Stimulated activated CD8-positive, alpha-beta memory T cell treated with anti-CD3 and anti-CD28 coated beads, Interleukin-12 subunit alpha, Interleukin-12 subunit beta, amount 100 ng/mL, for 24 hours (primary cell): ENCODE data around the gene ANKS1A.

Experiments
- DNase-seq: peaks from one replicate; pipeline ENCODE4 v3.0.0-alpha.2; 2020; ENCODE audit errors: extremely low read depth

ANKS1A gene

DNA sequence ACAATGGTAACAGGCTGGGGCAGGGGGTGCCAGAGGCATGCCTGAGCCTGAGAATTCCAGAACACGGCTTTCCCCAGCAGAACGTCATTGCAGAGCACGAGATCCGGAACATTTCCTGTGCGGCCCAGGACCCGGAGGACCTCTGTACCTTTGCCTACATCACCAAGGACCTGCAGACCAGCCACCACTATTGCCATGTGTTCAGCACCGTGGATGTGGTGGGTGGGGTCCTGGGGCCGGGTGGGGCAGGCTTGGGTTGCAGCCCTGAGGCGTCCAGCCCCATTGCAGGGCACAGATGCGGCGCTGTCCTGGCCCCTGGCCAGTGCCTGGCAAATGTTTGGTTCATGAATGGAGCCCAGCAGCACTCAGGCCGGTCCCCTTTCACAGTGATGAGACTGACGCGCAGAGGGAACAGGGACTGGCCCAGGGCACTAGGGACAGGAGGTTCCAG lies 195.0 kb downstream of the ANKS1A start:
- no peak for DNase-seq

DNA sequence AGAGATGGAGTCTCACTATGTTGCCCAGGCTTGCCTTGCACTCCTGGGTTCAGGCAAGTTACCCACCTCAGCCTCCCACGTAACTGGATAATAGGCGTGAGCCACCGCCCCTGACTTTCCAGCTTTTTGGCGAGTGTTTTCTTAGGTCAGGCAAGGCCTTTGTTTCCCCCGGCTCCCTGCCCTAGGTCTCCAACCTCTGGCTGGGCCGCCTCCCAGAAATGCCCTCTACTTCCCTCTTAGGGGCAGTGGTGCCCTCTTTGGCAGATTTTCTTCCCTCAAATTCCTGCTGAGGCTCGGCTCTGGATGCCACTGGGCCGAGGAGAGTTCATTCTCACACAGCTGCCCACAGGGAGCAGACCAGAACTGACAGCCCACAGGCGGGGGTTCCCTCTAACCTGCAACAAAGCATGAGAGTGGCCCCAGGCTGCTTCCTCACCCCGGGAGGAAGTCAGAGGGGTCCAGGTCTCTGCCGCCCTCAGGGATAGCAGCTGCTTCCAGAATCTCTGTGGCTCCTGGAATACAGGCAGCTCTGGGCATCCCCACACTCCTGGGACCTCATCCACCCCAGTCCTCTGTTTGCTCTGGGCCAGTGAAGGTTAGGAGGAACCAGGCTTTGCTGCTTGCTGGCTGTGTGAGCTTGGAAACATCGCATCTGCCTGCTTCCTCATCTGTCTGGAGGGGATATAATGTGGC lies 195.6 kb downstream of the ANKS1A start:
- DNase-seq = no peak

DNA sequence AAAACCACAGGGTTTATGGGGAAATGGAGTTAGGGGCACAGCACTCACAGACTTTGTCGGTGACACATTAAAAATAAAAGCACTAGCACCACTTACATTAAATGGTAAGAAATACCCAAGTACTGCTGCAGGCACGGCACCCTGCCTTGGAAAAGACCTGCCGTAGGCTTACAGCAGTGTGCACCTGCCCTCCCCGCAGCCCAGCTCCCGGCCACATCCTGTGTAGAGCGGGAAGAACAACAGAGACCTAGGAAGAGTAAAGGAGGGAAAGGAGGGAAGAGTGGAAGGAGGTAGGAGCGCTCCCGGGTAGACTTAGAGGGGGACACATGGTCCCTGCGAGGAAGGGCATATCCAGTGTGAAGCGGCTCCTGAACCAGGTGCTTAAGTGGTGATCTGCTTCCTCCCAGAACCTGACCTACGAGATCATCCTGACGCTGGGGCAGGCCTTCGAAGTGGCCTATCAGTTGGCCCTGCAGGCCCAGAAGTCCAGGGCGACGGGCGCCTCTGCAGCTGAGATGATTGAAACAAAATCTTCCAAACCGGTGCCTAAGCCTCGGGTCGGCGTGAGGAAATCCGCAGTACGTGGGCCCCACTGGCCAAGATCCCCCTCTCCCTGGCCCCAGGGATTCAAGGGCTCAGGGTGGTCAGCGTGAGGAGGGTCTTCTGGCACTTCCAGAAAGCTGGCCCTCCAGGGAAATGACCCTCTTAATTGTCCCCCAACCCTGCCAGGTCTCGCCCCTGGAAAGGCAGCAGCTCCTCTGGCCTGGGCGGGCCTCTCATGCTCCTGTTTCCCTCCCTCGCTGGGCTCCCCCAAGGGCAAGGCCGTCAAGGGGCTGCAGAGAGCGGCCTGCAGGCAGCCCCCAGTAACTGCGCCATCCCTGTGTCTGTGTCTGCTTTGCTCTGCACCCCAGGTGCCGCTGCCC lies 196.6 kb downstream of the ANKS1A start:
- DNase-seq = no peak

DNA sequence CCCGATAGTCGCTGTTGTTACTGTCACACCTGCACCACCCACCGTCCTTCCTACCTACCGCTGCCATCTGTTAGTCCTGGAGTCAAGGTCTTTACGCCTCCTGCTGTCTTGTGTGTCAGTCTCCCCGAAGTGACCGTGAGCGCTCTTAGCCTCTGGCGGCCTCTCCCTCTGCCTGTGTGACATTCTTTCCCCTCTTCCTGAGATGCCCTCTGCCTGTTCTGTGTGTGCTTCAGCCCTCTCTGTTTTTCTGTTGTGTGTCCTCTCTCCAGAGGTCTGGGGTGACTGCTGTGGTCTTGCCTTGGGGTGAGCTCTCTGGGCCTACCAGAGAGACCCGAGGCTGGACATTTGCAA lies 197.2 kb downstream of the ANKS1A start:
- DNase-seq = no peak

DNA sequence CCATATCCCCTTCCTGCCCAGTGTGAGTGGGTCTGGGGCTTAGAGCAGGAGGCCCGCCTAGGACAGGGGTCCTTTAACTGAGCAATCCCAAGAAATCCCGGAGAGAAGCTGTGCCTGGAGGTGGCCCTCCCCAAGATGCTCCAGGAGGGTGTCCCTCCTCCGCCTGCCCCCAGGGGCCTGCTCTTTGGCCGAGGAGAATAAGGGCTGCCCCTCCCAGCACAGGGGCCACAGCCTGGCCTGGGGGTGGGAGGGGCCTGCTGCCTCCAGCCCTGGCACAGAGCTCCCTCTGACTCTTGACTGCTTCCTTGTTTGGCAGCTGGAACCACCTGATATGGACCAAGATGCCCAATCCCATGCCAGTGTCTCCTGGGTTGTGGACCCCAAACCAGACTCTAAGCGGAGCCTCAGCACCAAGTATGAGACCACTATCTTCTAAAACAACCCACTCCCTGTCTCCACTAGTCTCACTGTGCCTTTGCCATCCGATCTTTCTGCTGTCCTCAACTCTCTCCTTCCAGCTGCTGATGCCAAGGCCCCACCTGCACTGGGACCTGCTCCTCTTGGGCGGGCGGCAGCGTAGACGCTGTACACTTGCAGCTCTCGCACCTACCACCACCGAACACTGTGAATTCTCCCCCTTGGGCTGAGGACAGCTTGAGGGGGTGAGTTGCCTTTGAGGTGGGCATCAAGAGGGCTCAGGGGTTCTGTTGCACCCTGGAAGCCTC lies 197.7 kb downstream of the ANKS1A start:
- DNase-seq = no peak

DNA sequence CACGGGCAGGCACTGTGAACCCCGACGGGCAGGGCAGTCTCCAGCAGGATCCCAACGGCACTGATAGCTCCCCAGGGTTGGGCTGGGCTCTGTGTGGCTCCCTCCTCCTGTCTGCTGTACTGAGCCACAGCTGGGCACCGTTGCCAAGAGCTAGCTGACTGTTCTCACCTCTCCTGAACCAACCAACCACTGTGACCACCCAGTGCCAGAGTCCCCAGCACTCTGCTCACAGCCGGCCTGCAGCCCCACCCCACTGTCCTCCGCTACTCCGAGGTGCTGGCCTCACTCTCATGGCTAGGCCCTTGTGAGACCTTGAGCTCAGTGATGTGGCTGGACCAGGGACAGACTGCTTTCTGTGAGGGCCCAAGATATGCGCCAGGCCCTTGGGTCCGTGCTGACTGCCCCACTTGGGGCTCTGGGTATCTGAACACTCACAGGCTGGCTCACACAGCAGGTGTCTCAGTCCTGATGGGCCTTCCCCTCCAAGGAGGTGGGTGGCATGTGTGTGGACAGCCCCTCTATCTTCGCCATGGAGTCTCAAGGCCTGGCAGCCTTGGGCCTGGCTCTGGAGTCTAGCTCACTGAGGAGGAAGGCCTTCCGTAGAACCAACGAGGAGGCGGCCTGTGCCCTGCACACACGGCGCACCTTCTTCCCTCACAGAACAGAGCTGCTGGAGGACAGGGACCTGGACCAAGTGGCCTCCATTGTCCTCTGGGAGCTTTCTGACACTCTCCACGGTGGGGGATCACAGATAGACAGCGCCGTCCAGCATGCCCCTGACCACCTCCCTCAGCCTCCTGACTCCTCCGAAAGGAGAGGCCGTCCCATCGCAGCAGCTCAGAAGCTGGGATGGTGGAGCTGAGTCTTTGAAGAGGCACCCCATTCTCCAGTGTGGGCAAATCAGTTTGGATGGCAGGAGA lies 198.6 kb downstream of the ANKS1A start:
- no peak for DNase-seq

DNA sequence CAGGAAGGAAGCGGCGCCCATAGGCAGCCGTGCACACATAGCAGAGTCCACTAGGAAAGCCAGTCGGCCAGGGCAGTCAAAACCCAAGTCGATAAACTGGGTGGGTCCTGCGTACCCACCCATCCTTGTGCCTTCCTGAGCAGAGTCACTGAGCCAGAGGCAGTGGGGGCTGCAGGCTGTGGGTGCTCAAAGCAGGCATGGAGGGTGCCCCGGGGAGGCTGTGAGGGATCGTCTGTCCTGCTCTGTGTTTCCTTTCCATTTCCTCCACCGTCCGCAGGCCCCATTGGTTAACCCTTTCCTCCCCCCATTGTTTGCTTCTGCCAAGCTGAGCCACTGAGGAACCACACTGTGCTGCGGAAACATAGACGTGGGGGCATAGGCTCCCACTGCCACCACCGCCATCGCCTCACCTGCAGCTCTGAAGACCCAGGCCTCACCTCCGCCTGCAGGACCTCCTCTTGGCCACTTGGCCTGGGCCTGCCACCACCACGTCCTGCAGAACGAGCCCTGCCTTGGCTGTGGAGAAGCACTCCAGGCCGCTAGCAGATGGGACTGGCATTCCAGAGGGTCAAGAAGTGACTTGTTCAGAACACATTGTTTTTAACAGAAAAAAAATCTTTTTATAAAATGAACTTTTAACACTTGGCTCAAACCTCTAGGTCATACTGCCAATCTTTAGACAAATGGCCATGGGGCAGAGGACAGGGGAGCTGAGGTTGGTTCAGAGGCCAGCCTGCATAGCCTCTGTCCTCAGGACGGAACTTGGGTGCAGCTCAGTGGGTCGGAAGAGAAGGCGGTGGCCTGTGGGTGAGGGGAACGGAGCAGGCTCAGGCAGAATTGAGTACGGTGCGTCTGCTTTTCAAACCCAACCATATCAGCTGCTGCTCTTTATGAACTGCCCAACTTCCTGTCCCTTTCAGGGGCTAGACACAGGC lies 199.5 kb downstream of the ANKS1A start:
- no peak for DNase-seq

DNA sequence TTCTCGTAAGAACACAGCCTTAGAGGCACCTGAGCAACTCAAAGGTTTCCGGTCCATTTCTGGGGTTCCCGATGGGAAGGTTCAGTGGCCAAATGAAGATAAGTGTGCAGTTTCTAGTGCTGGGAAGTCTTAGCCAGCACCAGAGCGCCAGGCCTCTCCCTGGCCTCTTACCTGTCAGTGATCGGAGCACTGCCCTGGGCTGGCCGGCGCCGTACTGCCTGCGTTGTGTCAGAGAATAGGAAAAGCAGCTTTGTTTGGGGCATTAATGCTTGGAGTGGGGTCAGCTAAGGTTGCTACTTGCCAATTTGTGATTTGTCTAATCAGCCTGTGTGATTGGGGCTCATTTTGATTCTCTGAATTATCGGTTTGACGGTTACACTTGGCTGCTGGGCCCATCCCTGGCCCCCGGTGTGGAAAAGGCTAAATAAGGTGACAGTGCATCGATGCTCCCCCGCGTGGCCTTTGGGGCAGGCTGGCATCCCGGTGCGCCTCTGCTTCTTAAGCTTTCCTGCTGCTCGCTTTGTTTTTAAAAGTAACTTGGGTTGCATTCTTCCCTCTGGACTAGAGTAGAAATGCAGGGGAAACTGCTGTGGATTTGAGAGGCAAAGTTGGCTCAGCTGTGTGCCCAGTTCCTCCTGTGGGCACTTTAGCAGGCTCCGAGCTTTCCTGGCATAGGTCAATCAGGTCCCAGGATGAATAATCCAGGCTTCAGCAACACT lies 200.3 kb downstream of the ANKS1A start:
- no peak for DNase-seq

DNA sequence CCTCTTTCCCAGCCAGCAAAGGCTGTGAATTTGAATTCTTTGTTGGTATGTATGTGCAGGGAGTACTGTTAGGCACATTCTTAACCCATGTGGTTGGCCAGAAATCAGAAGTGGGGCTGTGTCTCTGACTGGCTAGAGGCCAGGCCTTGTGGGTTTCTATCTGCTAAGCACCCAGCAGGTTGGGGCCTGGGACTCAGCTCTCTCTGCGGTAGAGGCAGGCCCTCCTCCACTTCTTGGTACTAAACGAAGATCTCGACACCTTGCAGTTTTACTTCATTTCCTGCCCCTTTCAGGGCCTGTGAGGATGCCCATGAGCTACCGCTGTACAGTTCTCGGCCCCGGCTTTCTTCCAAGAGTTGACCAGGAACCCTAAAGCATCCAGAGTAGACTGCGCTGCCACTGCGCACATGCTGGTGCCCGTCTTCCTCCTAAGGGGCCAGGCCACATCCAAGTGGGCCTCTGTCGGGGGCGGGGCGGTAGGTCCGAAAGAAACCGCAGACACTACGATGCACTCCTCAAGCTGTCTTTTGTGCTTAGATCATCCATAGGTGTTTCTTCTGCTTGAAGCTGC lies 201.0 kb downstream of the ANKS1A start:
- no peak for DNase-seq

DNA sequence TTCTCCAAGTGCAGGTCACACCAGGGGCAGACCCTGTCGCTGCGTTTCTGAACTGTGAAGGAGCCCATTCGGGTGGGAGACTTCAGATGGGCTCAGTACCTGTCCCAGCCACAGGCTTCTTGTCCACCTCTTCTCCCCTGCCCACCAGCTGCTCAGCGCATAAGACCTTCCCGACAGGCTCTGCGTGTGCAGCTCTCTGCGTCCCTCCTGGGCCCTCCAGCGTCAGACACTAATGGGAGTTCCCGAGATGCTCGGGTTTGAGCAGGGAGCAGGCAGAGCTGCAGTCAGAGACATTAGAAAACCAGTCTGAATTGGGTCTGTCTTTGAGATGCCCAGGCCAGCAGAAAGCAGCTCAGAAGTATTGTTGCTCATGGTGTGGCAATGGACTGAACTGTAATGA lies 201.7 kb downstream of the ANKS1A start:
- no peak for DNase-seq

DNA sequence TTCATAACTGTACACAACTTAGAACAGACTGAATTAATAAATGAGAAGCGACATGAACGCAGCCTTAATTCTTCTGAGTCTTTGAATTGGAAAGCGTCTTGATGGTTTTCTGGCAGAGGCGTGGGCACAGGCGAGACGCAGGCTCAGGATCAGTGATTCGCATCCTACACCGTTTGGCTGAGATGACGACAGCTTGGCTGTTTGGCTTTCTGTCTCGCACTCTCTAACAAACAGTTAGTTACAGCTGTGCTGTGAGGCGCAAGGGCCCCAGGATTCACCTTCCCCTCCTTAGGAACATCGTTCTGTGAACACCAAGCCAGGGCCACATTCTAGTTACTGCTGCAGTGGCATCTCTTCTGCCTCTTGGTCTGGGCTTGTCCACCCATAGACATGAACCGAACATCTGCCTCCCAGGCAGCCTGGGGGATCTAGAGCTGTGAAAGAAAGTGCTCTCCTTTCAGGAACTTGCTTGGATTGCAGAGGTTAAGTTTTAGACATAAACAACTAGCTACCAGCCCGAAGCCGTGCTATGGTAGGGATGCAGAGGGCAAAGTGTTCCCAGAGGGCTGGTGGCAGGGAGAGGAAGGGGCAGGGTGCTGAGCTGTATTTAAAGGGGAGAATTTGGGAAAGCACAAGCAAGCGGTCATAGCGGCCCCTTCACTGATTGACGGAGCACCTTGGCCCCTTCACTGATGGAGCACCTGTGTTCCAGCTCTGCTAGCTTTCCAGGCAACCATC lies 202.5 kb downstream of the ANKS1A start:
- DNase-seq = no peak

DNA sequence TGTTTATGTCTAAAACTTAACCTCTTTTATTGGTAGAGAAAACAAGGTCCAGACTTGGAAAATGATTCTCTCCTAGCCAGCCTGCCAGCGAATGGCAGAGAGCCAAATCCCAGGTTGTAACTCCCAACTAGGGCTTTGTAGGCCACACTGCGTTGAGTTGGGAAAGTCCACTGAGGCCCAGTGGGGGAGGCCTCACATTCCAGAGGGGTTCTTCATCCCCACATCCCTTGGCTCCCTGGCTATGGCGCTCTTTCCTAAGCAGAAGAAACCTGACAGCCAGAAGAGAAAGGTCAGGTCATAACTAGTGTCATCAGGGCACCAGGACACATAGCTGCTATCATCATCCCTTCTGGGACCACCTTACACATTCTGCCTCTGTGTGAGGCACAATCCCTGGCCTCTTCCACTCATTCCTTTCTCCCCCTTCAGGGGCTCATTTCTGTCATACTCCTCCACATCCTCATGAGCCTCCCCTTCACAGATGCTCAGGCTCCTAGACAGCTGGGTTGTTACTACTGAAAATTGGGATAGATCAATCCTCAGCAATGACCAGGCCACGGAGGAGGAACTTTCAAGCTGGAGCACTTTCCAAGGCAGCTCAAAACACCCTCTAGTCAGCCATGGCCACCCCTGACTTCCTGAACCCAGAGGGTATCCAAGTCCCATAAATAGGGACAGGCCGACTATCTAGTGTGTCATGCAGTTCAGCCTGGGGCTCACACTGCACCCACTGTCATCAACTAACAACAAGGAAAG lies 203.5 kb downstream of the ANKS1A start:
- DNase-seq = no peak

DNA sequence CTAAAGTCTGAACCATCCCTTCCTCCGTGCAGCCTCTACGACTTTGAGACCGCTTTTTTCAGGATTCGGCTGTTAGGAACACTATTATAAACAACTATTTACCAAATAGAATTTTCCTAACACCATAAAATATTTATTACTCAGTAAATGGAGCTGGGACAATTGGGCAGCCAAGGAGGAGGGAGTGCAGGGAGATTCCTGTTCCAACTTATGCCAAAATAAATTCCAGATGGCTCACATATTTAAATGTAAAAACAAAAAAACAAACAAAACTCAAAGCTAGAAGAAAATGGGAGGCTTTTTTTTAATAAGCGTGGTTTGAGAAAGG lies 204.0 kb downstream of the ANKS1A start:
- DNase-seq = no peak

DNA sequence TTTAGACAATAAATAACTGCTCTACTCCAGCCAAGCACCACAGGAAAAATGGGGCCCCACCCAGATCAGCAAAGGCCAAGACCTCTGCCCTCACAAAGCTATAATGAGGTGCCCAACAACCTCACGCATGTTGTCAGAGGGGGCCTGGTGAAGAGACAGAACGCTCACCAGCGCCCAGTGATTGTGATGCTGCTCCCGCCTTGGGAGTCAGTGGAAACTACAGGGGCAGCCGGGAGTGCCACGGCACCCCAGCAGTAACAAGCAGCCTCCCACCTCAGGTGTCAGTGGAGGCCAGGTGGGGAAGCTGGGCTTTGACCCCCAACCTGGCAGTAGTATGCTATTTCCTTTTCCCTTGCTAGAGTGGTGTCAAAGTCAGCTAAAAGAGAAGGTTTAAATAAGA lies 204.7 kb downstream of the ANKS1A start:
- DNase-seq = no peak

DNA sequence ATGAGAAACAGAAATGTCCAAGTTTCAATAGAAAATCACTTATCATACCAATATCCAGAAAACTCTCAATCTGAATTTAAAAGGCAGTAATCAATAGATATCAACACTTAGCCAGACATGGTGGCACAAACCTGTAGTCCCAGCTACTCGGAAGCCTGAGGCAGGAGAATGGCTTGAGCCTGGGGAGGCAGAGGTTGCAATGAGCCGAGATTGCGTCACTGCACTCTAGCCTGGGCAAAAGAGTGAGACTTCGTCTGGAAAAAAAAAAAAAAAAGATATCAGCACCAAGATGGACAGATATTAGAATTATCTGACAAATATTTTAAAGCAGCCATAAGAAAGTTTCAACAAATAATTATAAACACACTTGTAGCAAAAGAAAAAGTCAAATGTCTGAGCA lies 205.1 kb downstream of the ANKS1A start:
- DNase-seq = no peak

DNA sequence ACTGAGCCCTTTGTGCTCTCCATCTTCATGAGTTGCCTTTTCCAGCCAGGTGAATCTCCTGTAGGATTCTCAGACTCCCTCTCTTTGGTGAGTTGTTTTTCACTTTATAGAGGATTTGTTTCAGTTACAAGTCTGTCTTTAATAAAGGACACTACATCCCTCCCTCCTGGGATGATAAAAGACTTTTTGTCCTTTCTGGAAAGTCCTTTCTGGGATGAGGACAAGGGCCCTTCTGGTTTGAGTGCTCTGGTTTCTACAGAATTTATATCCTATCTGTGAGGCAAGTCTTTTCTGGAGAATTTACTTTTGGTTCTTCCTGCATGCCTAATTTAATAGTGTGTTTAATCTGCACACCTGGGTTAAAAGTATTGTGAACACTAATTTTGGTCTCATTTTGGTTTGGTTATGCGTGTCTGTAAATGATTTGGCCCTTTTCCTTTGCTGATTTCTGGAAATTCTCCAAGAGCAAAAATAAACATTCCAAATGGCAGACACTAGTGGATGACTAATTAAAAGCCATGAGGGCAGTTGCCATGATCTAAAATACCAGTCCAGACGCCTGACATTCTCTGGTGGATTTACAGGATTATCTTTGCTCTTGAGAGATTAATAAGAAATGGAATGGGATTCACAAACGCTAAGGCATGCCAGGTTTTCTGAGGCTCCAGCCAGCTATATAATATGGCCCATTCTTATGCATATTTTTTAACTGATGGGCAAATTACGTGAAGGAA lies 207.2 kb downstream of the ANKS1A start:
- DNase-seq = no peak

DNA sequence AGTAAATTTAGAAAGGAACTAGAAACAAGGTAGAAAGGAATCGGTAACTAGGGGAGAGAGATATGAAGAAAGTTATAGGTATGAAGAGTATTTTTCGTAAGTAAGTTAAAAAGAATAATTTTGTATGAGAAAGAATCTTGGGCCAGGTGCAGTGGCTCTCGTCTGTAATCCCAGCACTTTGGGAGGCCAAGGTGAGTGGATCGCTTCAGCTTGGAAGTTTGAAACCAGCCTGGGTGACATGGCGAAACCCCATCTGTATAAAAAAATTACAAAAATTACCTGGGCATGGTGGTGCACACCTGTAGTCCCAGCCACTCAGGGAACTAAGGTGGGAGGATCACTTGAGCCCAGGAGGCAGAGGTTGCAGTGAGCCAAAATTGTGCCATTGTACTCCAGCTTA lies 210.1 kb downstream of the ANKS1A start:
- no peak for DNase-seq
